ENCODE data around the gene PARM1.

- TF ChIP-seq CTCF (tag by site-specific recombination; IDR thresholded peaks at IDR 0.05): no peak
- no peak for TF ChIP-seq ZNF2 (tag by site-specific recombination; IDR thresholded peaks at IDR 0.05)
- TF ChIP-seq ZEB2 (tag by site-specific recombination; IDR thresholded peaks at IDR 0.05): no peak
Measured at GRCh38 chr4:75030649-75031235, 97.8 kb downstream of the PARM1 start.
